ENCODE measurements around the gene CDCP1.

CDCP1 gene

DNA sequence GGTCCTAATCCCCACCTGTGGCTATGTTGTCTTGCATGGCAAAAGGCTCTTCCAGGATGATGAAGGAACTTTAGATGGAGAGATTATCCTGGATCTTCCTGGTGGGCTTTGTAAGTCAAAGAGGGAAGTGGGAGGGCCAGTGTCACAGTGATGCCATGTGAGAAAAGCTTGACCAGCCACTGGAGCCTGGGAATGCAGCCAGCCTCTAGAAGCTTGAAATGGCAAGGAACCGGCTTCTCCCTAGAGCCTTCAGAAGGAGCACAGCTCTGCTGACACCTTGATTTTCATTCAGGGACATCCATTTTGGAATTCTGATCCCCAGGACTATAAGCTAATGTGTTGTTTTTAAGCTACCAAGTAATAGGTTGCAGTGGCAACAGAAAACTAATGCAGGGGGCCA lies 61.8 kb downstream of the CDCP1 start:
- ChIA-PET CTCF (interaction anchor here (0.7 to 1.2 kb wide), 4 partner anchors 13 to 126 kb away, joined by 3 to 5 read pairs (median 3); no protein-coding TSS in a partner anchor), POLR2A (no interaction called here)
- TF ChIP-seq, protein P1, sequence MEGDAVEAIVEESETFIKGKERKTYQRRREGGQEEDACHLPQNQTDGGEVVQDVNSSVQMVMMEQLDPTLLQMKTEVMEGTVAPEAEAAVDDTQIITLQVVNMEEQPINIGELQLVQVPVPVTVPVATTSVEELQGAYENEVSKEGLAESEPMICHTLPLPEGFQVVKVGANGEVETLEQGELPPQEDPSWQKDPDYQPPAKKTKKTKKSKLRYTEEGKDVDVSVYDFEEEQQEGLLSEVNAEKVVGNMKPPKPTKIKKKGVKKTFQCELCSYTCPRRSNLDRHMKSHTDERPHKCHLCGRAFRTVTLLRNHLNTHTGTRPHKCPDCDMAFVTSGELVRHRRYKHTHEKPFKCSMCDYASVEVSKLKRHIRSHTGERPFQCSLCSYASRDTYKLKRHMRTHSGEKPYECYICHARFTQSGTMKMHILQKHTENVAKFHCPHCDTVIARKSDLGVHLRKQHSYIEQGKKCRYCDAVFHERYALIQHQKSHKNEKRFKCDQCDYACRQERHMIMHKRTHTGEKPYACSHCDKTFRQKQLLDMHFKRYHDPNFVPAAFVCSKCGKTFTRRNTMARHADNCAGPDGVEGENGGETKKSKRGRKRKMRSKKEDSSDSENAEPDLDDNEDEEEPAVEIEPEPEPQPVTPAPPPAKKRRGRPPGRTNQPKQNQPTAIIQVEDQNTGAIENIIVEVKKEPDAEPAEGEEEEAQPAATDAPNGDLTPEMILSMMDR (IDR thresholded peaks at IDR 0.05; ENCODE audit: insufficient read depth, low read length, missing control alignments), result no peak
- no peak overlapping the region for H3K4me3 ChIP-seq (ENCODE audit: low read depth, low read length)
- no peak for DNase-seq (ENCODE audit: low read depth, low spot score)

DNA sequence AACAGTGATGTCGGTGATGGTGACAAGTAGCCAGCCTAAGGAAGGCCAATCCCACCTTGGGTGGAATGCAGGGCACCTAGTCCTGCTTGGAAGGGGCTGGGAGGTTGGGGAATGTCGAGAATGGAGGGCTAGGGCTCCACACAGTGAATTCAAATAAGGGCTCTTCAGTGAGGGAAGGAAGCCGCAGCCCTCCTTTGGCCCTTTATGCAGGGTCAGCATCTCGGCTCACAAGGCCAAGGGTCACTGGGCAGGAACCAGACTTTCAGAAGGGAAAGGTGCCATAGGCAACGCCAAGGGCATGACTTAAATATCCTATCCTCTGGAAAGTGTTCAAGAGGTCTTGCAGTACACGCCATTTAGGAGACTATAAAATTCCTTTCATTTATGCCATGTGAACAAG lies 63.2 kb downstream of the CDCP1 start:
- POLR2A ChIA-PET, result no interaction called here
- DNase-seq (ENCODE audit: low read depth, low spot score), result no peak
- H3K4me3 ChIP-seq (ENCODE audit: low read depth, low read length), result no peak overlapping the region
- CTCF ChIA-PET, result interaction anchor here (1.3 kb wide), 1 partner anchor 63 kb away, joined by 3 read pairs; the partner anchor contains the start of gene CDCP1
- TF ChIP-seq, protein P1 (IDR thresholded peaks at IDR 0.05; ENCODE audit: insufficient read depth, low read length, missing control alignments), result no peak

DNA sequence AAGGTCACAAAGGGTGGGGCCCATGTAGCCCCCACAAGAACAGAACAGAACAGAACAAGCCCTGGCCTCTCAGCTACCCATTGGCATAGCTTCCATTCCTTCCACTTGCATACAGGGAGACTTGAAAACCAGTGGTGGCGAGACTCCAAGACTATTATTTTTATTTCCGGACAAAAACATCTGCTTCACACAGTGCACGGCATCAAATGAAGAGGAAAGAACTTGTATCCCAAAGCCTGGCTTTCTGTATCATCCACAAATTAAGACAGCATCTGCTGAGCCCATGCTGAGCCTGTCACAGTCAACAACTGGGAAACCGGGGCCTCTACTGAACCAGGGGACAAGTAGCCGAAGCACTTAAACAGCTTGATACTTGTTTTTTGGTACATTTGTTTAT lies 64.0 kb downstream of the CDCP1 start:
- no peak for DNase-seq (ENCODE audit: low read depth, low spot score)
- TF ChIP-seq, protein P1 (IDR thresholded peaks at IDR 0.05; ENCODE audit: insufficient read depth, low read length, missing control alignments), result no peak
- CTCF ChIA-PET, result interaction anchor here (1.3 kb wide), 1 partner anchor 128 kb away, joined by 3 read pairs; no protein-coding TSS in a partner anchor
- H3K4me3 ChIP-seq (ENCODE audit: low read depth, low read length), result no peak overlapping the region
- POLR2A ChIA-PET, result no interaction called here

DNA sequence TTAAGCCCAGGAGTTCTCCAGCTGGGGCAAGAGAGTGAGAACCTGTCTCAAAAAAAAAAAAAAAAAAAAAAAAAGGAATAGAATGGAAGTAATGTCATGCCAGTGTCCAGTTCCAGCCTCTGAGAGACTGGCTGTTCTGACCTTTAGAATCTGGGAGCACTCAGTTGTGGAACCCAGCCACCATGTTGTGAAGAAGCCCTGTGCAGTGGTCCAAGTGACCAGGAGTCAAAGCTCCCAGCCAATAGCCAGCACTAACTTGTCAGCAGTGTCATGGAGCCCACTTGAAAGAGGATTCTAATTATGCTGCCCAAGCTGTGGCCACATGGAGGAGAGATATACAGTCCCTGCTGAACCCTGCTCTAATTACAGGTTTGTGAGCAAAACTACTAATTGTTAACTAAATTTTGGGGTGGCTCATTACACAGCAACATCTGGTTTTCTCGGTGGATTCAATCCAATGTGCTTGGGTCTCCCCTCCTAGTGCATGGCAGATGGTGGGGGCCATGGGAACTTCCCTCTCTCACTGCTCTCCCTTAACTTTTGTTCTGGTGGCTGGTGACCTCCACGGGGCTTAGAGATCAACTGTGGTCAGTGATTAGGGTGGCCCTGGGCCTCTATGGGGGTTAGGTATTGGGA lies 64.6 kb downstream of the CDCP1 start:
- ChIA-PET CTCF (interaction anchor here (1.3 kb wide), 1 partner anchor 129 kb away, joined by 3 read pairs; no protein-coding TSS in a partner anchor), POLR2A (no interaction called here)
- no peak overlapping the region for H3K4me3 ChIP-seq (ENCODE audit: low read depth, low read length)
- DNase-seq (ENCODE audit: low read depth, low spot score), result no peak
- TF ChIP-seq, protein P1 (IDR thresholded peaks at IDR 0.05; ENCODE audit: insufficient read depth, low read length, missing control alignments), result no peak

DNA sequence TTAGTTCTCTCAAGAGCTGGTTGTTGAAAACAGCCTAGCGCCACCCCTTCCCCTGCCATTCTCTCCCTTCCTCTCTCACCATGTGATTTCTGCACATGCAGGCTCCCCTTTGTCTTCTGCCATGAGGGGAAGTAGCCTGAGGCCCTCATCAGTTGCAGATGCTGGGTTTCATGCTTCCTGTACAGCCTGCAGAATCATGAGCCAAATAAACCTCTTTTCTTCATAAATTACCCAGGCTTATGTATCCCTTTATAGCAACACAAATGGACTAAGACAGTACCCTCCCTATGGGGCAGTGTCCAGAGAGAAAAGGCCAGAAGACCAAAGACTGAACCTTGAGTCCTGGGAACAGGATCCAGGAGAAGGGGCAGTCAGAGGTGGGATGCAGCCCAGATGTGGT lies 65.4 kb downstream of the CDCP1 start:
- TF ChIP-seq, protein P1 (IDR thresholded peaks at IDR 0.05; ENCODE audit: insufficient read depth, low read length, missing control alignments), result no peak
- ChIA-PET POLR2A (no interaction called here), CTCF (no interaction called here)
- no peak overlapping the region for H3K4me3 ChIP-seq (ENCODE audit: low read depth, low read length)
- no peak for DNase-seq (ENCODE audit: low read depth, low spot score)

DNA sequence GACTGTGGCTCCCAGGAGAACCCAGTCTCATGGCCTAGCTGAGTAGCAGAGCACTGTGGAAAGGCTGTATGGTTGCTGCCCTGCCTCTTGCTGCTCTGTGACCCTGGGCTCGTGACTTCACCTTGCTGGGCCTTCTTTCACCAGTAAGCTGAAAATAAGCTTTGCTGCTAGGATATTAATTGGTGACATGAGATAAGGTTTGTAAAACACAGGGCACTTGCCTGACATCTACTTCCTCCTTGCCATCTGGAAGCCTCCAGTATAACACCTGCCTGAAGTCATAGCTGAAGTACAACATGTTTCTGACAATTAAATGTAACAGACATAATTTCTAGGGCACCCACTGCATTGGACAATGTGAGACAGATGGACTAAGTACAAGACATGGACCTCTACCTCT lies 66.5 kb downstream of the CDCP1 start:
- POLR2A ChIA-PET, result no interaction called here
- TF ChIP-seq, protein P1 (IDR thresholded peaks at IDR 0.05; ENCODE audit: insufficient read depth, low read length, missing control alignments), result no peak
- no peak for DNase-seq (ENCODE audit: low read depth, low spot score)
- CTCF ChIA-PET, result interaction anchor here (1.0 to 1.8 kb wide), 10 partner anchors 9 to 131 kb away, joined by 3 to 5 read pairs (median 4); no protein-coding TSS in a partner anchor
- no peak overlapping the region for H3K4me3 ChIP-seq (ENCODE audit: low read depth, low read length)
